CD4-positive, alpha-beta memory T cell (primary cell): Measurements from ENCODE around the gene ZNF148. TPM values are rescaled to one million over a fixed set of nuclear protein-coding genes. Genes with fewer than 3 reads are reported as not detected.

Experiments
- CTCF ChIA-PET: fragments of 350-600 bp; sonication (Branson Sonifier 250); formaldehyde crosslinking; loops from one replicate; lab custom pipeline; 2021; ENCODE audit warnings: inconsistent platforms; ENCODE audit not compliant: partially characterized antibody; lab: Charles Lee
- POLR2A ChIA-PET: fragments of 350-600 bp; sonication (Branson Sonifier 250); formaldehyde crosslinking; loops from one replicate; lab custom pipeline; 2021; ENCODE audit not compliant: partially characterized antibody; lab: Charles Lee
- DNase-seq, 5 donors: peaks; one replicate each; pipeline versions ENCODE4 v3.0.0 to v3.0.0-alpha.2; 2020 to 2022; ENCODE audit warnings: mixed read lengths in 1 of 5
- H3K27ac ChIP-seq: one replicate; pipeline ENCODE4 v1.7.0; 2013; ENCODE audit warnings: low read depth, low read length
- H3K27me3 ChIP-seq: 2 replicates; pipeline ENCODE4 v1.7.0; 2013; ENCODE audit warnings: mild to moderate bottlenecking, low read length, moderate library complexity; ENCODE audit not compliant: insufficient read depth
- H3K36me3 ChIP-seq: 2 replicates; pipeline ENCODE4 v1.7.0; 2013; ENCODE audit warnings: mild to moderate bottlenecking, low read length, moderate library complexity; ENCODE audit not compliant: insufficient read depth
- H3K4me1 ChIP-seq: 2 replicates; pipeline ENCODE4 v1.7.0; 2013; ENCODE audit warnings: mild to moderate bottlenecking, low read length, moderate library complexity; ENCODE audit not compliant: insufficient read depth
- H3K4me3 ChIP-seq, 2 donors: one replicate each; pipeline ENCODE4 v1.7.0; 2013; ENCODE audit warnings: low read length in 2 of 2, mild to moderate bottlenecking in 1 of 2
- H3K9me3 ChIP-seq, 2 donors: one replicate each; pipeline ENCODE4 v1.7.0; 2013; ENCODE audit warnings: low read length in 2 of 2, control low read depth in 1 of 2; ENCODE audit not compliant: control insufficient read depth in 1 of 2
- H3K27ac Mint-ChIP-seq, 7 donors: one replicate each; pipeline ENCODE4 v1.8.0; 2020 to 2021; ENCODE audit warnings: mixed read lengths in 7 of 7, mild to moderate bottlenecking in 6 of 7, inconsistent platforms in 3 of 7, moderate library complexity in 3 of 7
- H3K27me3 Mint-ChIP-seq, 2 donors: one replicate each; pipeline ENCODE4 v1.8.0; 2020 to 2021; ENCODE audit warnings: mixed read lengths in 2 of 2
- H3K36me3 Mint-ChIP-seq, 2 donors: one replicate each; pipeline ENCODE4 v1.8.0; 2020 to 2021; ENCODE audit warnings: mixed read lengths in 2 of 2, inconsistent platforms in 1 of 2, mild to moderate bottlenecking in 1 of 2
- H3K4me1 Mint-ChIP-seq, 4 donors: one replicate each; pipeline ENCODE4 v1.8.0; 2020 to 2021; ENCODE audit warnings: mixed read lengths in 4 of 4, mild to moderate bottlenecking in 1 of 4
- H3K4me3 Mint-ChIP-seq, 8 donors: one replicate each; pipeline ENCODE4 v1.8.0; 2020 to 2021; ENCODE audit warnings: mixed read lengths in 8 of 8, mild to moderate bottlenecking in 7 of 8, moderate library complexity in 6 of 8, inconsistent platforms in 3 of 8
- H3K9me3 Mint-ChIP-seq, 8 donors: one replicate each; pipeline ENCODE4 v1.8.0; 2020 to 2021; ENCODE audit warnings: mixed read lengths in 8 of 8, mild to moderate bottlenecking in 5 of 8, inconsistent platforms in 3 of 8, moderate library complexity in 1 of 8
- intact Hi-C: fragments of 100-400 bp; cut with micrococcal nuclease; formaldehyde crosslinking; loops from one replicate; pipeline ENCODE4 v1.15.1; 2023
- polyA plus RNA-seq, 2 donors: library from polyadenylated mRNA; unstranded; fragments of 300-500 nt; fragmentation: Illumina TruSeq; gene quantifications; one replicate each; pipeline ENCODE4 v1.2.3, GENCODE V29; 2021
- total RNA-seq, 2 experiments: library from RNA; stranded (reverse); gene quantifications; one replicate each; pipeline ENCODE4 v1.2.3, GENCODE V29; 2021

Gene ZNF148
- total and polyA plus RNA-seq, 4 experiments from 2014 or later = 60.6 to 74.7 (median 64.0) TPM

GRCh38 chr3:125236331-125236903 lies 138.7 kb downstream of the ZNF148 start:
- Mint-ChIP-seq H3K4me3 (no peak overlapping the region), H3K27ac (peak overlapping the region in 1 of 7 donors; percentile 58), H3K4me1 (peaks cover 0 to 6% (median 1%) of the 10 kb centered on the region in 4 donors), H3K27me3 (no peaks in the 10 kb centered on the region), H3K36me3 (peaks cover 58 to 68% of the 10 kb centered on the region in 2 donors), H3K9me3 (peaks cover 0 to 4% (median 0%) of the 10 kb centered on the region in 8 donors)
- intact Hi-C loops = no loop called here
- POLR2A ChIA-PET = no interaction called here
- H3K36me3 ChIP-seq = peaks cover 14% of the 10 kb centered on the region
- H3K27ac ChIP-seq = no peak overlapping the region
- DNase-seq = no peak
- no peaks in the 10 kb centered on the region for H3K4me1 ChIP-seq
- no peaks in the 10 kb centered on the region for H3K9me3 ChIP-seq
- H3K4me3 ChIP-seq = no peak overlapping the region
- CTCF ChIA-PET = interaction anchor here (1.6 kb wide), 1 partner anchor 16 kb away, joined by 3 read pairs; no protein-coding TSS in a partner anchor
- no peaks in the 10 kb centered on the region for H3K27me3 ChIP-seq

- no peak overlapping the region for H3K4me3 Mint-ChIP-seq
- peaks cover 0 to 4% (median 0%) of the 10 kb centered on the region in 8 donors for H3K9me3 Mint-ChIP-seq
- H3K4me1 Mint-ChIP-seq = peaks cover 0 to 6% (median 1%) of the 10 kb centered on the region in 4 donors
- H3K36me3 ChIP-seq = peaks cover 14% of the 10 kb centered on the region
- ChIA-PET POLR2A (no interaction called here), CTCF (no interaction called here)
- intact Hi-C loops = no loop called here
- no peaks in the 10 kb centered on the region for H3K27me3 ChIP-seq
- no peaks in the 10 kb centered on the region for H3K27me3 Mint-ChIP-seq
- H3K4me3 ChIP-seq = no peak overlapping the region
- no peaks in the 10 kb centered on the region for H3K9me3 ChIP-seq
- peaks cover 53 to 62% of the 10 kb centered on the region in 2 donors for H3K36me3 Mint-ChIP-seq
- DNase-seq = no peak
- H3K27ac Mint-ChIP-seq = no peak overlapping the region
- no peaks in the 10 kb centered on the region for H3K4me1 ChIP-seq
- H3K27ac ChIP-seq = no peak overlapping the region
These were observed 140.3 kb downstream of the ZNF148 start for GRCh38 chr3:125234831-125235230.

DNA sequence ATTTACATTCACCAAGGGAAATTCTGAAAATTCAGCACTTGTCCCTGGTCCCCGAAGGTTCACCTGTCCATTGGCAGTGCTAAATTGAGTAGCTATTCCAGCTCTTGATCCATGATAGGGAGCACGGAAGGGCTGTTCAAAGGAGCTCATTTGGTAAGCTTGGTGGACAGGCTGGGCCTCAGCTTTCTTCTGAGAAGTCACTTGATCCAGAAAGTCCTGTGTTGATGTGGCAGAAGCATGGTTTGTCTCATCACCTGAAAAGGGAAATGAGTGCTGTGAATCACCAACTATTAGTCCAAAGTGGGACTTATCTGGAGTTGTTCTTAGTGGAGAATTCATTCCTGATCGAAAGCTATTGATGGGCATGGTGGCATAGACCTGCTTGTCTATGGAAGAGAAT lies 142.7 kb downstream of the ZNF148 start:
- Histone ChIP-seq H3K27ac (no peak overlapping the region), H3K27me3 (no peaks in the 10 kb centered on the region), H3K9me3 (no peaks in the 10 kb centered on the region), H3K4me1 (no peaks in the 10 kb centered on the region), H3K4me3 (no peak overlapping the region), H3K36me3 (peaks cover 14% of the 10 kb centered on the region)
- H3K27me3 Mint-ChIP-seq = no peaks in the 10 kb centered on the region
- H3K27ac Mint-ChIP-seq = no peak overlapping the region
- H3K36me3 Mint-ChIP-seq = peaks cover 51 to 56% of the 10 kb centered on the region in 2 donors
- intact Hi-C loops = no loop called here
- peaks cover 0 to 4% (median 0%) of the 10 kb centered on the region in 8 donors for H3K9me3 Mint-ChIP-seq
- peaks cover 0 to 3% (median 1%) of the 10 kb centered on the region in 4 donors for H3K4me1 Mint-ChIP-seq
- POLR2A ChIA-PET = no interaction called here
- CTCF ChIA-PET = no interaction called here
- no peak for DNase-seq
- H3K4me3 Mint-ChIP-seq = no peak overlapping the region

- H3K9me3 ChIP-seq = no peaks in the 10 kb centered on the region
- H3K27ac ChIP-seq = no peak overlapping the region
- peaks cover 13% of the 10 kb centered on the region for H3K36me3 ChIP-seq
- Mint-ChIP-seq H3K4me1 (peaks cover 0 to 2% (median under 1%) of the 10 kb centered on the region in 4 donors), H3K36me3 (peaks cover 48 to 51% of the 10 kb centered on the region in 2 donors), H3K27me3 (no peaks in the 10 kb centered on the region), H3K4me3 (no peak overlapping the region), H3K27ac (no peak overlapping the region), H3K9me3 (peaks cover 0 to 3% (median 0%) of the 10 kb centered on the region in 8 donors)
- intact Hi-C loops = no loop called here
- no peak overlapping the region for H3K4me3 ChIP-seq
- no peaks in the 10 kb centered on the region for H3K4me1 ChIP-seq
- ChIA-PET CTCF (no interaction called here), POLR2A (no interaction called here)
- H3K27me3 ChIP-seq = no peaks in the 10 kb centered on the region
- DNase-seq = no peak
These were observed 143.2 kb downstream of the ZNF148 start for GRCh38 chr3:125231895-125232294.

GRCh38 chr3:125229707-125230106 lies 145.4 kb downstream of the ZNF148 start:
- intact Hi-C loops = no loop called here
- ChIA-PET POLR2A (no interaction called here), CTCF (no interaction called here)
- no peaks in the 10 kb centered on the region for H3K27me3 ChIP-seq
- H3K4me1 ChIP-seq = no peaks in the 10 kb centered on the region
- H3K4me1 Mint-ChIP-seq = no peaks in the 10 kb centered on the region
- no peaks in the 10 kb centered on the region for H3K9me3 ChIP-seq
- H3K36me3 ChIP-seq = peaks cover 10% of the 10 kb centered on the region
- H3K27ac Mint-ChIP-seq = no peak overlapping the region
- no peak overlapping the region for H3K4me3 ChIP-seq
- no peak for DNase-seq
- H3K27ac ChIP-seq = no peak overlapping the region
- no peak overlapping the region for H3K4me3 Mint-ChIP-seq
- no peaks in the 10 kb centered on the region for H3K9me3 Mint-ChIP-seq
- H3K36me3 Mint-ChIP-seq = peaks cover 35 to 43% of the 10 kb centered on the region in 2 donors
- H3K27me3 Mint-ChIP-seq = no peaks in the 10 kb centered on the region

DNA sequence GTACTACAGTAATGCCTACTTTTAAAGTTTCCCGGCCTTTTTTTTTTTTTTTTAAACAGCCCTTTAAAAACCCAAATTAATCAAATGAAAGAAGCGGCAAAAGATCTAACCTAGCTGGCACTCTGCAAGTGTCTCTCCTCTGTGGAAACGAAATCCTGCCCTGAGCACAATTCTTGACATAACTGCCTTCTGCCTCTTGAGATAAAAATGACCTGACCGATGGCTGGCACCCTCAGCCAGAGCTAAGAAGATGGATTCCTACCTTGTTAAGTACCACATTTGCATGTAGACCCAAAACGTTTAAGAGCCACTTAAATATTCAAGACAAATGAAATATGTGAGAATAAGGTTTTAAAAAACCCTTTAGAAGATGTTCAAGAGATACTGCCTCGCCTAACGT lies 146.0 kb downstream of the ZNF148 start:
- Mint-ChIP-seq H3K27ac (peak overlapping the region in 1 of 7 donors; percentile 12), H3K36me3 (peaks cover 34 to 43% of the 10 kb centered on the region in 2 donors), H3K27me3 (no peaks in the 10 kb centered on the region), H3K4me3 (no peak overlapping the region), H3K9me3 (no peaks in the 10 kb centered on the region), H3K4me1 (no peaks in the 10 kb centered on the region)
- no peak overlapping the region for H3K4me3 ChIP-seq
- intact Hi-C loops = no loop called here
- no peak for DNase-seq
- H3K36me3 ChIP-seq = peaks cover 10% of the 10 kb centered on the region
- no peak overlapping the region for H3K27ac ChIP-seq
- H3K27me3 ChIP-seq = no peaks in the 10 kb centered on the region
- POLR2A ChIA-PET = no interaction called here
- H3K9me3 ChIP-seq = no peaks in the 10 kb centered on the region
- CTCF ChIA-PET = no interaction called here
- H3K4me1 ChIP-seq = no peaks in the 10 kb centered on the region

GRCh38 chr3:125221831-125222230 lies 153.3 kb downstream of the ZNF148 start:
- Mint-ChIP-seq H3K27me3 (no peaks in the 10 kb centered on the region), H3K36me3 (peaks cover 0 to 7% of the 10 kb centered on the region in 2 donors), H3K9me3 (no peaks in the 10 kb centered on the region), H3K27ac (peak overlapping the region in 1 of 7 donors; percentile 57), H3K4me3 (no peak overlapping the region), H3K4me1 (peaks cover 0 to 6% (median 3%) of the 10 kb centered on the region in 4 donors)
- Histone ChIP-seq H3K4me3 (no peak overlapping the region), H3K27me3 (no peaks in the 10 kb centered on the region), H3K4me1 (no peaks in the 10 kb centered on the region), H3K36me3 (no peaks in the 10 kb centered on the region), H3K27ac (no peak overlapping the region), H3K9me3 (no peaks in the 10 kb centered on the region)
- CTCF ChIA-PET = no interaction called here
- no peak for DNase-seq
- intact Hi-C loops = no loop called here
- POLR2A ChIA-PET = no interaction called here
